Loucy (cell line): ENCODE measurements around the gene ZC3H12C.

Experiments
- H2AFZ ChIP-seq: fragments of 200-600 bp; sonication (generic); 2 replicates; pipeline ENCODE4 v1.6.0; 2016; ENCODE audit warnings: antibody characterized with exemption, mild to moderate bottlenecking, low read length, moderate library complexity
- H3F3A ChIP-seq: fragments of 200-600 bp; 2 replicates; pipeline ENCODE4 v1.6.0; 2016; ENCODE audit warnings: antibody characterized with exemption, low read depth, mild to moderate bottlenecking
- H3K27me3 ChIP-seq: fragments of 200-600 bp; sonication (generic); 2 replicates; pipeline ENCODE4 v1.6.1; 2014; ENCODE audit warnings: low read length, mild to moderate bottlenecking; ENCODE audit not compliant: insufficient read depth, poor library complexity, severe bottlenecking
- H3K36me3 ChIP-seq: fragments of 200-600 bp; sonication (generic); 2 replicates; pipeline ENCODE4 v1.6.1; 2016; ENCODE audit warnings: low read length; ENCODE audit not compliant: insufficient read depth
- H3K4me1 ChIP-seq: fragments of 200-600 bp; sonication (generic); 2 replicates; pipeline ENCODE4 v1.5.1; 2014; ENCODE audit warnings: low read length, mild to moderate bottlenecking; ENCODE audit not compliant: insufficient read depth, poor library complexity, severe bottlenecking
- H3K4me2 ChIP-seq: fragments of 200-600 bp; sonication (generic); 2 replicates; pipeline ENCODE4 v1.6.0; 2014; ENCODE audit warnings: antibody characterized with exemption, low read length, low read depth, mild to moderate bottlenecking; ENCODE audit not compliant: poor library complexity, severe bottlenecking
- H3K4me3 ChIP-seq: fragments of 200-600 bp; sonication (generic); 2 replicates; pipeline ENCODE4 v1.5.1; 2014; ENCODE audit warnings: low read length, mild to moderate bottlenecking, mixed read lengths; ENCODE audit not compliant: poor library complexity, severe bottlenecking
- H3K79me2 ChIP-seq: fragments of 200-600 bp; sonication (generic); 2 replicates; pipeline ENCODE4 v1.6.1; 2014; ENCODE audit warnings: low read length; ENCODE audit not compliant: insufficient read depth
- H3K9ac ChIP-seq: fragments of 200-600 bp; sonication (generic); 2 replicates; pipeline ENCODE4 v1.6.0; 2014; ENCODE audit warnings: mild to moderate bottlenecking, low read depth, low read length, moderate library complexity; ENCODE audit not compliant: poor library complexity, severe bottlenecking
- H3K9me2 ChIP-seq: fragments of 200-600 bp; sonication (generic); replicated peaks from 2 replicates; pipeline ENCODE4 v1.6.1; 2016; ENCODE audit warnings: low read depth, low read length, mixed read lengths
- H3K9me3 ChIP-seq: fragments of 200-600 bp; sonication (generic); 2 replicates; pipeline ENCODE4 v1.6.1; 2014; ENCODE audit warnings: mild to moderate bottlenecking, antibody characterized with exemption, low read length, low read depth; ENCODE audit not compliant: insufficient read depth
- H4K20me1 ChIP-seq: fragments of 200-600 bp; sonication (generic); 2 replicates; pipeline ENCODE4 v1.6.0; 2014; ENCODE audit warnings: antibody characterized with exemption, low read length, mild to moderate bottlenecking; ENCODE audit not compliant: insufficient read depth, poor library complexity, severe bottlenecking
- EZH2phosphoT487 ChIP-seq: fragments of 200-600 bp; IDR thresholded peaks from 2 replicates; pipeline ENCODE4 v1.6.1; 2018; ENCODE audit warnings: antibody characterized with exemption, mild to moderate bottlenecking, moderate library complexity, borderline replicate concordance
- TF ChIP-seq, protein P1 (sequence below): fragments of 200-600 bp; sonication (generic); conservative IDR thresholded peaks from 2 replicates; pipeline ENCODE4 v1.5.1; 2014; ENCODE audit warnings: mild to moderate bottlenecking, antibody characterized with exemption, low read length

Gene ZC3H12C

DNA sequence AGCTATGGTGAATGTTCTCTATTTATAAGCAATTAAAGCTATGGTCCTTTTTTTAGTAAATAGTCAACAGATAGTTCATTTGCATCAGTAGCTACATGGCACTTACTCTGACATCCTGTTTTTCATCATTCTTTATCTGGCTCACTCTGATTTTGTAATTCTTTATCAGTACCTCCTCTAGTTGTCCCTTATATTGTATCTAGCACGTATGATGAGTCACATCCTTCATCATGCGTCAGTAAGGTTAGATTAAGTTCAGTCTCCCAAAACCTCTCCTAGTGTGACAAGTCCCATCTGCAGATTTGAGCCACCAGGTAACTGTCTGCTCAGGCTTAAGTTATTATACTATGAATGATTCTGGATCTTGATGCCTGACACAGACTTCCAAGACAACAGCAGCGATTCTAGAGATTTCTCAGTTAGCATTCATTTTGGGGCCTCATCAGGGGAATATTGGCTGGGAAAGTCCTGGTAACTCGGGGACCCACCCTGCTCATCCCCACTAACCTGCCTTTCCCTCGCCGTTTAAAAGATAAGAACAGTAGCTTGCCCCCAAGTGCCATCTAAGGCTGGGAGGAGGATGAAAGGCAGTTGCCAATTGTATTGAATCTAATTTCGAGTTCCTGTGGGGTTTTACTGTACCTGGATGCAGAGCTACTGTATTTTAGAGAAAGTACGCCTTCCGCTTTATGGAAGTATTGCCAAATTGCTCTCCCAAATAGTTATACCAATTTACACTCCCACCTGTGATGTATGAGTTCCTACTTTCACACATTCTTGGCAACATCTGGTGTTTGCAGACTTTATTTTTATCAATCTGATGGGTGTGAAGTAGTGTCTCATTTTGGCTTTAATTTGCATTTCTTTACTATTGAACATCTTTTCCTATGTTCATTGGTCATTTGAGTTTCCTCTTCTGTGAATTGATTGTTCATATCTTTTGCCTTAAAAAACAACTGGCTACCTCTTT, 55.9 kb downstream of the ZC3H12C start:
- H3K9me2 ChIP-seq, result no peaks in the 10 kb centered on the region
- H3K27me3 ChIP-seq, result no peaks in the 10 kb centered on the region
- no peaks in the 10 kb centered on the region for H4K20me1 ChIP-seq
- H3K36me3 ChIP-seq, result no peaks in the 10 kb centered on the region
- H3K4me2 ChIP-seq, result no peak overlapping the region
- no peak overlapping the region for H3K4me3 ChIP-seq
- no peaks in the 10 kb centered on the region for H3F3A ChIP-seq
- TF ChIP-seq, protein P1, sequence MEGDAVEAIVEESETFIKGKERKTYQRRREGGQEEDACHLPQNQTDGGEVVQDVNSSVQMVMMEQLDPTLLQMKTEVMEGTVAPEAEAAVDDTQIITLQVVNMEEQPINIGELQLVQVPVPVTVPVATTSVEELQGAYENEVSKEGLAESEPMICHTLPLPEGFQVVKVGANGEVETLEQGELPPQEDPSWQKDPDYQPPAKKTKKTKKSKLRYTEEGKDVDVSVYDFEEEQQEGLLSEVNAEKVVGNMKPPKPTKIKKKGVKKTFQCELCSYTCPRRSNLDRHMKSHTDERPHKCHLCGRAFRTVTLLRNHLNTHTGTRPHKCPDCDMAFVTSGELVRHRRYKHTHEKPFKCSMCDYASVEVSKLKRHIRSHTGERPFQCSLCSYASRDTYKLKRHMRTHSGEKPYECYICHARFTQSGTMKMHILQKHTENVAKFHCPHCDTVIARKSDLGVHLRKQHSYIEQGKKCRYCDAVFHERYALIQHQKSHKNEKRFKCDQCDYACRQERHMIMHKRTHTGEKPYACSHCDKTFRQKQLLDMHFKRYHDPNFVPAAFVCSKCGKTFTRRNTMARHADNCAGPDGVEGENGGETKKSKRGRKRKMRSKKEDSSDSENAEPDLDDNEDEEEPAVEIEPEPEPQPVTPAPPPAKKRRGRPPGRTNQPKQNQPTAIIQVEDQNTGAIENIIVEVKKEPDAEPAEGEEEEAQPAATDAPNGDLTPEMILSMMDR, result no peak
- no peak for TF ChIP-seq EZH2phosphoT487
- H3K9me3 ChIP-seq, result no peaks in the 10 kb centered on the region
- no peak overlapping the region for H2AFZ ChIP-seq
- no peaks in the 10 kb centered on the region for H3K79me2 ChIP-seq
- H3K9ac ChIP-seq, result no peak overlapping the region
- H3K4me1 ChIP-seq, result no peaks in the 10 kb centered on the region

DNA sequence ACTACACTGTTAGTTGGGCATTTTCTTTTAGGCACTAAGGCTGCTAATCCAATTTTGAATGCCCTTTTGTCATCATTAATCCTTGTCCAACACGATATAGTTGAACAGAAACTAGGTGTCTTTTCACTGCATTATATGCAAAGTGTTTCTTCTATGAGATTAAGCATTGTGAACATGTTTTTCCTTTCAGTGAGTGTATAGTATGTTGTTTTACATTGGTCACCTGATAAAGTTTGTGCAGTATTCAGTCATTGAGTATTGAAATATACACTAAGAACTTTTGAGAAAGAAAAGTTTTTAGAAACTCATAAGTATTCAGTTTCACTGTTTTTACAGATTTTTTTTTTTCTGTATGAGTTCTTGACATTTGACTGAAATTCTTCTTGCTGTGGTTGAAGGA, 59.0 kb downstream of the ZC3H12C start:
- Histone ChIP-seq H3K4me3 (no peak overlapping the region), H3K9me3 (no peaks in the 10 kb centered on the region), H3K27me3 (no peaks in the 10 kb centered on the region), H4K20me1 (no peaks in the 10 kb centered on the region), H3K4me2 (no peak overlapping the region), H3K4me1 (no peaks in the 10 kb centered on the region), H3K9ac (no peak overlapping the region), H3K9me2 (no peaks in the 10 kb centered on the region), H3F3A (no peaks in the 10 kb centered on the region), H2AFZ (no peak overlapping the region), H3K79me2 (no peaks in the 10 kb centered on the region), H3K36me3 (no peaks in the 10 kb centered on the region)
- TF ChIP-seq, protein P1, result no peak
- TF ChIP-seq EZH2phosphoT487, result no peak

DNA sequence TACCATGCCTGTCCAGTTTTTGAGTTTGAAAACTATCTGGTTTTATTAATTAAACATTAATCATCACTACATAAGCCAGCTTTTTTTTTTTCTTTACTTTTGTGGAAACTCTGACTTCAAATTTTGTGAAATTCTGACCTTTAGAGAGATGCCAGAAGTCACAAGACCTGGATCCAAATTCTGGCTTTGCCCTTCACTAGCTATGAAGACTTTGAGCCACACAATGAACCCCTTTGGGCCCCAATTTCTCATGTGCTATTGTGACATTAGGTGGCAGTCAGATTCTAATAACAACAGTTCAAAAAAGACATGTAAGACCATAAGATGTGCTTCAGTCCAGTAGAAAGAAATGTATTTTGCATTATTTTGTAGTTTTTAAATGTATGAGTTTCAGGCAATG, 60.3 kb downstream of the ZC3H12C start:
- Histone ChIP-seq H4K20me1 (no peaks in the 10 kb centered on the region), H2AFZ (no peak overlapping the region), H3K4me1 (no peaks in the 10 kb centered on the region), H3K4me2 (no peak overlapping the region), H3K36me3 (no peaks in the 10 kb centered on the region), H3K4me3 (no peak overlapping the region), H3K9ac (no peak overlapping the region), H3K9me2 (no peaks in the 10 kb centered on the region), H3K9me3 (no peaks in the 10 kb centered on the region), H3F3A (no peaks in the 10 kb centered on the region), H3K27me3 (no peaks in the 10 kb centered on the region), H3K79me2 (no peaks in the 10 kb centered on the region)
- TF ChIP-seq, protein P1, result no peak
- TF ChIP-seq EZH2phosphoT487, result no peak
